ENCODE results near the gene CTXND1. TPM values are rescaled to one million over a fixed set of nuclear protein-coding genes. Genes with fewer than 3 reads are reported as not detected.

The CTXND1 gene
- total RNA-seq, 1 experiment from 2014 or later, result 0.04 TPM

GRCh38 chr15:80259942-80260510 is 8.0 kb upstream of the CTXND1 start:
- POLR2A ChIA-PET, result no interaction called here
- no peaks in the 10 kb centered on the region for H3K36me3 Mint-ChIP-seq
- 0 out of 2 replicates have a peak, but pooled peaks cover 4% of the 10 kb centered on the region for H3K9me3 Mint-ChIP-seq
- ATAC-seq (no peak), DNase-seq (ENCODE audit: low spot score) (no peak)
- no peak overlapping the region for H3K4me3 Mint-ChIP-seq
- peaks cover 16% of the 10 kb centered on the region for H3K27me3 Mint-ChIP-seq (ENCODE audit: low read depth)
- H3K27ac Mint-ChIP-seq, result no peak overlapping the region
- TF ChIP-seq MXD4 (CRISPR knock-in tag; IDR thresholded peaks at IDR 0.05; ENCODE audit: borderline replicate concordance), result no peak
- CTCF ChIA-PET, result no interaction called here
- H3K4me1 Mint-ChIP-seq, result no peaks in the 10 kb centered on the region

GRCh38 chr15:80251428-80252120 is 439 bp downstream of the CTXND1 start:
- ATAC-seq, result peak; percentile 77
- H3K27me3 Mint-ChIP-seq (ENCODE audit: low read depth), result peaks cover 59% of the 10 kb centered on the region
- CTCF ChIA-PET, result interaction anchor here (1.0 to 1.1 kb wide), 2 partner anchors 58 to 59 kb away, joined by 3 to 4 read pairs; no protein-coding TSS in a partner anchor
- peaks cover 4% of the 10 kb centered on the region for H3K4me1 Mint-ChIP-seq
- POLR2A ChIA-PET, result no interaction called here
- TF ChIP-seq ZNF425 (CRISPR knock-in tag; conservative IDR thresholded peaks at IDR 0.05) (no peak), ZMAT4 (CRISPR knock-in tag; IDR thresholded peaks at IDR 0.05) (no peak), ATF2 (CRISPR knock-in tag; IDR thresholded peaks at IDR 0.05; ENCODE audit: borderline replicate concordance, low read depth) (no peak), IRF1 (CRISPR knock-in tag; IDR thresholded peaks at IDR 0.05) (no peak), ZBTB43 (CRISPR knock-in tag; IDR thresholded peaks at IDR 0.05) (no peak), STAT6 (CRISPR knock-in tag; conservative IDR thresholded peaks at IDR 0.05; ENCODE audit: low read depth) (no peak), E2F5 (CRISPR knock-in tag; IDR thresholded peaks at IDR 0.05) (0 out of 2 replicates have a peak, but pooled peaks have one; percentile 45), FOXP1 (CRISPR knock-in tag; IDR thresholded peaks at IDR 0.05; ENCODE audit: borderline replicate concordance) (no peak), FOXK1 (CRISPR knock-in tag; IDR thresholded peaks at IDR 0.05) (0 out of 2 replicates have a peak, but pooled peaks have one; percentile 18), FOXJ3 (CRISPR knock-in tag; IDR thresholded peaks at IDR 0.05; ENCODE audit: borderline replicate concordance) (no peak)
- no peak overlapping the region for H3K27ac Mint-ChIP-seq
- peak overlapping the region; percentile 65 for H3K4me3 Mint-ChIP-seq
- no peaks in the 10 kb centered on the region for H3K9me3 Mint-ChIP-seq
- DNase-seq (ENCODE audit: low spot score), result peak; percentile 24
- no peaks in the 10 kb centered on the region for H3K36me3 Mint-ChIP-seq

Measured in WTC11 (cell line).